ENCODE data around the gene NSD1. TPM values are rescaled to one million over a fixed set of nuclear protein-coding genes. Genes with fewer than 3 reads are reported as not detected.
"Not testable (repeated sequence)": the region's sequence is repeated elsewhere in the genome, so short reads cannot be mapped to it uniquely, and the experiment has no call there.

Gene NSD1
- polyA plus RNA-seq, 10 donors = 35.1 to 49.7 (median 42.5) TPM

- peak in 2 of 3 donors; percentile 58 to 74 for DNase-seq
Observed at GRCh38 chr5:177327539-177328522, 194.3 kb downstream of the NSD1 start.

DNA sequence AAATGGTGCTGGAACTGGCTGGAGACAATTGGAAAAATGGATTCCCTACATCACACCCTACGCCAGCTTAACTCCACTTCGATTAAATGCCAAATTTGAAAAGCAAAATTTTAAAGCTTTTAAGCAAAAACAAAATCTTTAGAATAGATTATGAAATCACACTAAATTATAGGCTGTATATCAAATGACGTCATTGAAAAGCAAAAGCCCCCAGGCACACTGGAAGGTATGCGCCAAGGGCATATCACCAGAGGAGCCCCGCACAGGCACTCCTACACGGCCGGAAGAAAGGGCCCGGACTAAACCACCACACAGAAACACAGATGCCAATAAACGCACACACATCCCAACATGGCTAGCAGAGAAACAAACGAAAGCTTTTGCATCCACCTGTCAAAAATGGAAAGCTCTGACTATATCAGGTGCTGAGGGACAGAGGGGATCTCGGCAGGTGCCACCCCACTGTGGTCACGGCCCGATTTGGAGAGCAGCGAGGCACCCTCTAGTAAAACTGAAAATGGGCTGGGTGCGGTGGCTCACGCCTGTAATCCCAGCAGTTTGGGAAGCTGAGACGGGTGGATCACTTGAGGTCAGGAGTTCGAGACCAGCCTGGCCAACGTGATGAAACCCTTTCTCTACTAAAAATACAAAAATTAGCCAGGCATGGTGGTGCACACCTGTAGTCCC is 195.1 kb downstream of the NSD1 start:
- no peak for DNase-seq

GRCh38 chr5:177329883-177330282 is 196.3 kb downstream of the NSD1 start:
- no peak for DNase-seq

DNA sequence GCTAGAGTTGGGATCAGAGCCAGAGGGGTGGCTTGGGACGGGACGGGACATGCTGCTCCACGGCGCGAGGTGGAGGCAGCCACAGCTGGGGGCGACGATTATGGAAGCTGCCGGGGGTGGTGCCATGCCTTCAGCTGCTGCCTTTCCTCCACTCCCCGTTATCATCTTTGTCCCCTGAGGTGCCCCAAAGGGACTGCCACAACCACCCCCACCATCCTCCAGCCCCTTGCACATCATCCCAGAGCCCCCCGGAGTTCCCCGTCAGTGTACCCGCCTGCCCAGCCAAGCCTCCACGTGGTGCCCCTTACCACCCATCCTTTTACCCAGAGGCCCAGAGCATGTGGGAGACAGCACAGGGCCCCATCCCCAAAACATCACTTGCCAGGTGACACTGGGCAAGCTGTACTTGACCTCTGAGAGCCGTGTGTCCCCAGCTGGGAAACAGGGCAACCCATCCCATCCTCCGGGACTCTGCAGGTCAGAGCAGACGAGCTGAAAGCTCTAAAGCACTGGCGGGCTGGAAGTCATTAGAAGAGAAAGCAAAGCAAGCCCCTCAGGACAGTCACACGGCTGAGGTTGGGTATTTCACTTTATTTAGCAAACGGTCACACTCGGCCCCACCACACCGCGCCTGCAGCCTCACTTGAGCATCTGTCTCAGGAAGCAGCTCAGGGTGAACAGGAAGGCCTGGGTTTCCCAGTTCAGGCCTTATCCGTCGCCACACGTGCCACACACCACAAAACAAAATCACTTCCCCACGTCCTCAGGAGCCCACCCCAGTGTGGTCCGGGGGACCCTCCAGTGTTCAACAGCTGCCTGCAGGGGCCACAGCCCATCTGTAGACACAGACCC is 197.6 kb downstream of the NSD1 start:
- no peak for DNase-seq

- DNase-seq = no peak
Observed at GRCh38 chr5:177332031-177332895, 198.7 kb downstream of the NSD1 start.

- DNase-seq = no peak
Observed at GRCh38 chr5:177332896-177333260, 199.3 kb downstream of the NSD1 start.

GRCh38 chr5:177333420-177334154 is 200.0 kb downstream of the NSD1 start:
- DNase-seq = no peak

DNA sequence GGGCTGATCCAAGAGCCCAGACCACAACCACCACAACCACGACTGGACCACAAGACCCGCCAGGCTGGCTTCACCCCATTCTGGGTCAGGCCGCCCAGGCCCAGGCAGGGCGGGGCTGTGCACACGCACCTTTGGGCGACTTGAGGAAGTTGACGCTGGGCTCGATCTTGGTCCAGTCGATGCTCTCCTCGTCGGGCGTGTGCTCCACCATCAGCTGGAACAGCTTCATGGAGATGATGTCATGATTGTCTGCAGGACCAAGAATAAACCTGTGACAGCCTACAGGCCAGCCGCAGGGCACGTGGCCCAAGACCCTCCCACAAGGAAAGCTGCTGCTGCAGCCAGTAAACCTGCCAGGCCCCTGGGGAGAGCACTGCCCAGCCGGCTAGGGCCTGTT is 200.6 kb downstream of the NSD1 start:
- DNase-seq = no peak

DNA sequence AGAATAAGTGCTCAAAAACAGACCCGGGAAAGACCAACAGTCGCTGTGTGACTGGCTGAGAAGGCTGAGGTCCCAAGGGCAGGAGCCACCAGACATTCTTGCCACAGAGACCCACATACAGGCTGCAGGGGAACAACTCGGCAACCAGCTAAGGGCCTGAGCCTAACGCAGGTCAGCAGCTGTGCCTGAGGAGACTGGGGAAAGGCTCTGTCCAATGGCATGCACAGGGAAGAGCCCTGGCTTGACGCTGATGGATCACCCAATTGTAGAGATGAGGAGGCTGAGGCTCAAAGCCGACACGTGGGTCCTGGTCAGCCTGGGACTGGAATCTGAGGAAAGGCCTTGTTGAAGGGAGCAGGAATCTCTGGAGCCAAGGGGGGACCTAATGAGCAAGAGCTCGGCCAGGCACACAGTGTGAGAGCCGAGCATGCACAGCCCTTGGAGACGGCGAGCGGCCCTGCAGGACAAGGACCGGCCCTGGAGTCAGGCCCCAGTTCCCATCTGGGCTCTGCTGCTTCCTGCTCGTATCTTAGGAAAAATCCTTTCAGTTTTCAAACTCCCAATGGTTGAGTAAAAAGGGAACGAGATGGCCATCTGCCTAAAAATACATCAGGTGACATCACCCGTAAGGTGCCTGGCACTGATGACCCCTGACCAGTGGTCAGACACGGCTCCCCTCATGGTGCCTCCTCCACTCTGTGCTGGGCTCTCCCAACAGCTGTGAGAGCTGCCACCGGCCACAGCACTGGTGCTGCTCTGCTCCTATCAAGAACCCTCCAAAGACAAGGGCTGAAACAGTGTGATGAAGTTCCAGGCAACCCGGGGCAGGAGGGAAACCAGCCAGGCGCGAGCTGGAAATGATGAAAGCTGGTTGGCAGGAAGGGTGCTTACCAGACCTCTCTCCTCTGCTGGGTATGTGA is 201.5 kb downstream of the NSD1 start:
- no peak for DNase-seq

- DNase-seq = no peak
Observed at GRCh38 chr5:177335701-177336065, 202.1 kb downstream of the NSD1 start.

GRCh38 chr5:177336112-177336511 is 202.5 kb downstream of the NSD1 start:
- DNase-seq = no peak

DNA sequence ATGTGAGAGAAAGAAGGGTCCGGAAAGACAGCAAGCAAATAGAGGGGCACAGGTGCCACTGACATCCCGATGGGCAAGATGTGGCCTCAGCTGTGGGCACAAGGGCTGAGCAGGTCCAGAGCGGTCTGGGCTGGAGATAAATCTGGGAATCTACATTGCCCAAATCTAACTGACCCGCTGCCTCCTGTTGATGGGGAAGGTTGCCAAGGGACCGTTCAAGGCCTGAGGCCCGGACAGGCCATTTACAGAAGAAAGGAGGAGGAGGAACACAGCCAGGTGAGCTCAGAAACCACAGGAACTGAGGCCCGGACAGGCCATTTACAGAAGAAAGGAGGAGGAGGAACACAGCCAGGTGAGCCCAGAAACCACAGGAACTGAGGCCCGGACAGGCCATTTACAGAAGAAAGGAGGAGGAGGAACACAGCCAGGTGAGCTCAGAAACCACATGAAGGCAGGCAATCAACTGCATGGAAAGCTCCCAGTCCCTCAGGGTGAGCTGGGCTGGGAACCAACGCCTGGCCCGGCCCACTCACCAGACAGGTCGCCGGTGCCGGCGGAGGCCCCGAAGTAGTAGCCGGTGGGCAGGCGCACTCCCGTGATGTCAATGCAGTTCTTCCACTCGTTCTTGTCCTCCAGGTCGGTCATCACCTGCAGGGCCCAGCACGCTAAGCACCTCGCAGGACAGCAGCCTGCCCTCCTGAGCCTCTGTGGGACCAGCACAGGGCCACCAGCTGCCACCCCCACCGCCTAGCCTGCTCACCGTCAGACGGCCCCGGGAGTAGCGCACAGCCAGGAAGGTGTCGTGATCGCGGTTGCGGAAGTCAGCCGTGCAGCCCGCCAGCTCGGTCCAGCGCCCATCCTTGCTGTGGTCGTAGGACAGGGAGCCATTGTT is 203.3 kb downstream of the NSD1 start:
- no peak for DNase-seq

DNA sequence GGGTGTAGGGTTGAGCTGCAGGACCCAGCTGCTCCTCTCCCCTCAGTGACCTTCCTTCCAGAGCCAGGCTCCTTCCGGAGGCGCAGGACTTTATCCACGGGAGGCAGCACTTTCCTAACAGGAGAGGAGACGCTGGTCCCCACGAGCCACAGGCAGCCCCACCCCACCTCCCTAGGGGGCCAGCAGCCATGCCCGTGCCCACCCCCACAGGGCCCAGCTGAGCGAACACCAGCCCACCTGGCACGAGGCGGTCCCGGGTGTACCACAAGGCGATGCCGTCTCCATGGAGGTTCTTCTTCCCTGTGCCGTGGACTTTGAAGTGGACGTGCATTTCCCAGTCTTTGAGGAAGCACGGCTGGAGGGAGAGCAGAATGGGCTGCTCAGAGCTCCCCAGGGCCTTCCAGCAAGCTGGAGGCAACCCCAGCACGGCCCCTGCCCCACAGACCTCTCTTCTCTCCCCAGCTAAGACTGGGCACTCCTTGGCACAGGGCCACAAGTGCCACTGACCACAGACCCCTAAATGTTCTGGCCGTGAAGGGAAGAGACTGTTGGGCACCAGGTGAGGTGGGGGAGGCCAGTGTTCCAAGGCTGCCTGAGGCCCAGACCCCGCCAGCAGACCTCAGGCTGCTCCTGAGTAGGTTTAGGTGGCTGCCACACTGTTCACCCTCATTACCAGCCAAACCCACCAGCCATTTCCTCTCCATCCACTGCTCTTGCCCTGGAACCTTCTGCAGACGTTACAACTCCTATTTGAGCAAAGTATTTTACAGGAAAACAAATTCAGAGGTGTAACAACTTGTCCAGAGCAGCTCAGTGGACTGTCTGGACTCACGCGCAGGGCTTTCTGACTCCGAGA is 204.9 kb downstream of the NSD1 start:
- no peak for DNase-seq

DNA sequence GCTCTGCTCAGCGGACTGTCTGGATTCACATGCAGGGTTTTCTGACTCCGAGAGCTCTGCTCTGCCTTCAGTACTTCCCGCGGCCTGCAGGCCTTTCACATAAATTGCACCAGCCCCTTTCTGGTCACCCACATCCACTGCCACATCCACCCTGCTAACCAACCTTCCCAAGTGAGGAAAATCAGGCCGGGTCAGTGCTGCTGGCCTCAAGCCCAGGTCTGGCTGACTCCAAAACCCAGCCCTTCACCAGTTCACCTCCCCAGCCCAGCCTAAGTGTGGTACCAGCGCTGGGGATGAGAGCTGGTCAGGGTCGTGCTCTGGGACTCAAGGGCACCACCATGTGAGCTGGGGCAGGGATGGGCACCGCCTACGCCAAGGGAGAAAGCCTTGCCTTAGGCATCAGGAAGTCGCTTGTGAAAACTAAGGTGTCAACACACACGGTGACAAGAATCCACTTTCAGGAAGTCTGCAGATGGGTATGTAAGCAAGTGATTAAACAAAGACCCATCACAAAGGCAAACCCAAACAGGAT is 205.6 kb downstream of the NSD1 start:
- no peak for DNase-seq

DNA sequence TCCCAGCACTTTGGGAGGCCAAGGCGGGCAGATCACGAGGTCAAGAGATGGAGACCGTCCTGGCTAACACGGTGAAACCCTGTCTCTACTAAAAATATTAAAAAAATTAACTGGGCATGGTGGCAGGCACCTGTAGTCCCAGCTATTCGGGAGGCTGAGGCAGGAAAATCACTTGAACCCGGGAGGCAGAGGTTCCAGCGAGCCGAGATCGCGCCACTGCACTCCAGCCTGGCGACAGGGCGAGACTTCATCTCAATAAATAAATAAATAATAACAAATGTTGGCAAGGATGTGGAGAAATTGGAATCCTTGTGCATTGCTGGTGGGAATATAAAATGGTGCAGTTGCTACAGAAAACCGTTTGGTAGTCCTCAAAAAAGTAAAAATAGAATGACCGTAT is 209.4 kb downstream of the NSD1 start:
- DNase-seq = not testable (repeated sequence)

- no peak for DNase-seq
Observed at GRCh38 chr5:177343777-177344176, 210.2 kb downstream of the NSD1 start.

GRCh38 chr5:177344891-177345290 is 211.3 kb downstream of the NSD1 start:
- no peak for DNase-seq

Data from muscle of back (tissue), 11 donors.